GM10266 (cell line): Measurements from ENCODE around the gene NUAK1.

Experiments
- DNase-seq: peaks from one replicate; pipeline ENCODE4 v3.0.0; 2012; ENCODE audit errors: extremely low spot score
- CTCF ChIP-seq: IDR thresholded peaks from 2 replicates; pipeline ENCODE4 v1.5.1; 2012; ENCODE audit warnings: mild to moderate bottlenecking, low read depth; ENCODE audit not compliant: control insufficient read depth, insufficient read depth; ENCODE audit errors: missing control alignments

NUAK1 gene

GRCh38 chr12:106062693-106063092, 76.1 kb downstream of the NUAK1 start:
- TF ChIP-seq CTCF, result no peak
- DNase-seq, result no peak

GRCh38 chr12:106058256-106059182, 80.2 kb downstream of the NUAK1 start:
- DNase-seq, result no peak
- TF ChIP-seq CTCF, result no peak

GRCh38 chr12:106054049-106054448, 84.7 kb downstream of the NUAK1 start:
- TF ChIP-seq CTCF, result no peak
- DNase-seq, result no peak

- TF ChIP-seq CTCF, result no peak
- no peak for DNase-seq
These were observed 86.8 kb downstream of the NUAK1 start for GRCh38 chr12:106051853-106052531.

- DNase-seq, result no peak
- TF ChIP-seq CTCF, result no peak
These were observed 89.2 kb downstream of the NUAK1 start for GRCh38 chr12:106049546-106049945.

GRCh38 chr12:106049105-106049504, 89.6 kb downstream of the NUAK1 start:
- TF ChIP-seq CTCF, result no peak
- DNase-seq, result no peak

GRCh38 chr12:106048676-106049075, 90.1 kb downstream of the NUAK1 start:
- no peak for DNase-seq
- TF ChIP-seq CTCF, result no peak
